HG03039 (cell line): ENCODE results near the gene MAD1L1.

Experiments
- ATAC-seq: cut with Tn5 transposase; IDR thresholded peaks from one replicate; pipeline ENCODE4 v1.9.1; 2021; ENCODE audit warnings: mild to moderate bottlenecking, moderate library complexity; ENCODE audit not compliant: unreplicated experiment

The MAD1L1 gene

GRCh38 chr7:1814089-1814811, 418.5 kb downstream of the MAD1L1 start:
- no peak for ATAC-seq

GRCh38 chr7:1813394-1814088, 419.2 kb downstream of the MAD1L1 start:
- no peak for ATAC-seq

- ATAC-seq, result no peak
These were observed 420.0 kb downstream of the MAD1L1 start for GRCh38 chr7:1812509-1813393.

GRCh38 chr7:1811850-1812508, 420.8 kb downstream of the MAD1L1 start:
- no peak for ATAC-seq

GRCh38 chr7:1810961-1811849, 421.5 kb downstream of the MAD1L1 start:
- no peak for ATAC-seq

DNA sequence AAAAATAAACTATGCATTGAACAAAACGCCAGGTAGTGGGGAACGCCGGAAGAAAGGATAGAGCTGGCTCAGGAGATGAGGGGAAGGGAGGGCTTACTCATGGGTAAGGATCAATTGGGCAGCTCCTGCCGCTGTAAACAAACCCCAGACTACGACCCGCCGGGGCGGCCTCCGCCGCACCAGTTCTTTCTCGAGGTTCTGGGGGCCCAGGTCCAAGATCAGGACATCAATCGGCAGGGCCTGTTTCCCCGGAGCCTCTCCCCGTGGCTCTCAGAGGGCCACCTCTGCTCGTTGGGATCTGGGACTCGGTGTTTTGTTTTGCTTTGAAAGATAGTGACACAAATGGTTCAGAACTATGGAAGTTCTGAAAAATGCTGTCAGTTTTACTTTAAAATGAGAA, 422.2 kb downstream of the MAD1L1 start:
- no peak for ATAC-seq

GRCh38 chr7:1809601-1810258, 423.0 kb downstream of the MAD1L1 start:
- ATAC-seq, result no peak

GRCh38 chr7:1809070-1809469, 423.7 kb downstream of the MAD1L1 start:
- no peak for ATAC-seq

DNA sequence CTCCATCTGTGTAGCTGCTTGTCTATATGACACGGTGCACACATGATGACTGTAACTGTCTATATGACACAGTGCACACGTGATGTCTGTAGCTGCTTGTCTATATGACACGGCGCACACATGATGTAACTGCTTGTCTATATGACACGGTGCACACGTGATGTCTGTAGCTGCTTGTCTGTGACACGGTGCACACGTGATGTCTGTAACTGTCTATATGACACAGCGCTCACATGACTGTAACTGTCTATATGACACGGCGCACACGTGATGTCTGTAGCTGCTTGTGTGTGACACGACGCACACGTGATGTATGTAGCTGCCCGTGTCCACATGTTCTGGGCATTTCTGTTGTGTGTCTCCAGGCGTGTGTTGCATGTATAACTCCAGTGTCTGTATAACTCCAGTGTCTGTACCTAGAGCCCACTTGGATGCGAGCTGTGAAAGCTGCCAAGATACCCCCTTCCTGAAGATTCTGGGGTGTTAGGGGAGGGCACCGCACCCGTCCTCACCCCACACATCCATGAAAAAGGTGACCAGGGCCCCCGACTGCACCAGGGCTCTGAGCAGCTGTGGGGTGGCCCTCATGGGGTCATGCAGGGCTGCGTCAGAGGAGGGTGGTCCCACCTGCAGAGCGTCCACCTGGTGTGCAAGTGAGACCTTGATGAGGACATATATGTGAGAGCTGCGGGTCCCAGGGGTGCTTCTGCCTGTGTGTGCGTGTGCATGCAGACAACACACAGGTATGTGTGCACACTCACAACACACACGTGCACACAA, 424.7 kb downstream of the MAD1L1 start:
- no peak for ATAC-seq

DNA sequence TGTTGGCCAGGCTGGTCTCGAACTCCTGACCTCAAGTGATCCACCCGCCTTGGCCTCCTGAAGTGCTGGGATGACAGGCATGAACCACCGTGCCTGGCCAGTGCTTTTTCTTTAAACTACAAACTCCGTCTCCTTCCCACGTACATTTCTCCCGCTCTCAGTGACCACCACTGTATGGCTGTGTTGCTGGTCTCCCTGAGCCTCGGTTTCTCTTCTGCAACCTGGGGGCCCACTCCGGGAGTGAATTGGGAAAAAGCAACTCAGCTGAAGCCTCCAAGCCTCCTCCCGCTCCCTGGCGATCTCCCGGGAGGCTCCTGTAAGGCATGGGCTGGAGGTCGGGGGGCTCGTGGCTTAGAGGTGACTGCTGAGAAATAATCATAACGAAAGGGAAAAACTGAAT, 426.4 kb downstream of the MAD1L1 start:
- no peak for ATAC-seq

DNA sequence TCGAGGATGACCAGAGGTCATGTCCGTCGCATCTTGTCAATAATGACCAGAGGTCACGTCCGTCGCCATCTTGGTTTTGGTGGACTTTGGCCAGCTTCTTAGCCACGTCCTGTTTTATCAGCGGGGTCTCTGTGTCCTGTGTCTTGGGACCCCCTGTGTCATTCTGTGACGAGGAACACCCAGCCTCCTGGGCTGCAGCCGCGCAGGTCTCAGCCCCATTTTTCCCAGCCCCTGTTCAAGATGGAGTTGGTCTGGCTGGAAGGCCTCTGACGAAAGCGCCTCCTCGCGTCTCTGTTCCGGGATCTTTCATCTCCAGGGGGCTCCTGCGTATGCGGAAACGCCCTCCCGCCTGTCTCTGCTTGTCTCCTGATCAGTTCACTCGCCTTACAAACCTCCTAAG, 428.4 kb downstream of the MAD1L1 start:
- no peak for ATAC-seq

- ATAC-seq, result no peak
These were observed 429.8 kb downstream of the MAD1L1 start for GRCh38 chr7:1802899-1803298.

GRCh38 chr7:1800902-1801301, 431.8 kb downstream of the MAD1L1 start:
- no peak for ATAC-seq

GRCh38 chr7:1798191-1798590, 434.6 kb downstream of the MAD1L1 start:
- no peak for ATAC-seq

- ATAC-seq, result no peak
These were observed 437.7 kb downstream of the MAD1L1 start for GRCh38 chr7:1794888-1795542.

- no peak for ATAC-seq
These were observed 445.0 kb downstream of the MAD1L1 start for GRCh38 chr7:1787681-1788235.

GRCh38 chr7:1787241-1787640, 445.5 kb downstream of the MAD1L1 start:
- ATAC-seq, result no peak

- ATAC-seq, result no peak
These were observed 446.9 kb downstream of the MAD1L1 start for GRCh38 chr7:1785839-1786238.
